Keratinocyte (primary cell): ENCODE measurements around the gene LRRC7. TPM values are rescaled to one million over a fixed set of nuclear protein-coding genes. Genes with fewer than 3 reads are reported as not detected.

Source experiments
- DNase-seq: peaks from one replicate; pipeline ENCODE4 v3.0.0-alpha.2; 2011; ENCODE audit warnings: low read depth, missing footprints, low spot score
- FAIRE-seq: peaks from 2 replicates; lab custom pipeline; 2011; peaks lifted over from hg19 to GRCh38; lab: Jason Lieb, UNC
- H2AFZ ChIP-seq: 2 replicates; pipeline ENCODE4 v1.6.0; 2012; ENCODE audit warnings: low read length, control low read depth, inconsistent platforms; ENCODE audit not compliant: control insufficient read depth
- H3K27ac ChIP-seq: 2 replicates; pipeline ENCODE4 v1.5.1; 2011; ENCODE audit warnings: low read length; ENCODE audit not compliant: control insufficient read depth, insufficient read depth
- H3K27me3 ChIP-seq: 3 replicates; pipeline ENCODE4 v1.6.0; 2011; ENCODE audit warnings: low read length; ENCODE audit not compliant: control insufficient read depth, insufficient read depth; ENCODE audit errors: extremely low read depth
- H3K36me3 ChIP-seq, 2 experiments: 2 replicates in 1 of 2; 3 replicates in 1 of 2; pipeline ENCODE4 v1.5.1; 2011; ENCODE audit warnings: low read length in 2 of 2, mild to moderate bottlenecking in 1 of 2; ENCODE audit not compliant: control insufficient read depth in 2 of 2, insufficient read depth in 2 of 2; ENCODE audit errors: extremely low read depth in 1 of 2
- H3K4me1 ChIP-seq: 3 replicates; pipeline ENCODE4 v1.5.1; 2011; ENCODE audit warnings: low read length; ENCODE audit not compliant: control insufficient read depth, insufficient read depth; ENCODE audit errors: extremely low read depth
- H3K4me2 ChIP-seq: 3 replicates; pipeline ENCODE4 v1.6.0; 2011; ENCODE audit warnings: low read depth, low read length; ENCODE audit not compliant: control insufficient read depth, insufficient read depth; ENCODE audit errors: extremely low read depth
- H3K4me3 ChIP-seq, 3 experiments: fragments of 200-600 bp in 1 of 3; sonication (generic) in 1 of 3; 2 replicates in 2 of 3; 3 replicates in 1 of 3; pipeline ENCODE4 v1.5.1; 2011 to 2016; ENCODE audit warnings: low read length in 3 of 3, mild to moderate bottlenecking in 3 of 3, control low read depth in 2 of 3, inconsistent platforms in 1 of 3, low read depth in 1 of 3, mixed read lengths in 1 of 3, mixed run types in 1 of 3, moderate library complexity in 1 of 3; ENCODE audit not compliant: control insufficient read depth in 2 of 3, insufficient read depth in 2 of 3; ENCODE audit errors: extremely low read depth in 1 of 3
- H3K79me2 ChIP-seq: 2 replicates; pipeline ENCODE4 v1.6.0; 2012; ENCODE audit warnings: low read length; ENCODE audit not compliant: control insufficient read depth, insufficient read depth
- H3K9ac ChIP-seq: 3 replicates; pipeline ENCODE4 v1.6.0; 2011; ENCODE audit warnings: low read length; ENCODE audit not compliant: control insufficient read depth, insufficient read depth; ENCODE audit errors: extremely low read depth
- H3K9me1 ChIP-seq: 3 replicates; pipeline ENCODE4 v1.6.0; 2011; ENCODE audit warnings: low read length; ENCODE audit not compliant: control insufficient read depth, insufficient read depth; ENCODE audit errors: extremely low read depth
- H3K9me3 ChIP-seq: 2 replicates; pipeline ENCODE4 v1.5.1; 2012; ENCODE audit warnings: low read depth, low read length; ENCODE audit not compliant: control insufficient read depth
- H4K20me1 ChIP-seq: 3 replicates; pipeline ENCODE4 v1.6.0; 2011; ENCODE audit warnings: low read length; ENCODE audit not compliant: control insufficient read depth, insufficient read depth; ENCODE audit errors: extremely low read depth
- EZH2 ChIP-seq: IDR thresholded peaks from one replicate; pipeline ENCODE4 v1.6.1; 2012; ENCODE audit warnings: inconsistent platforms, mild to moderate bottlenecking, low read length, moderate library complexity
- dilution Hi-C: fragments of 300-500 bp; cut with MboI; formaldehyde crosslinking; loops from one replicate; pipeline ENCODE4 v1.7.0; 2020; ENCODE audit warnings: low sequenced_read_pairs; ENCODE audit not compliant: extremely low pct_ligation_motif_present
- polyA plus RNA-seq, 5 experiments: library from polyadenylated mRNA; depleted of rRNA in 3 of 5; stranded (reverse) in 3 of 5; stranded (forward) in 1 of 5; unstranded in 1 of 5; fragments of >200 nt; gene quantifications; 1 replicate in 1 of 5; 2 replicates in 3 of 5; 3 replicates in 1 of 5; pipeline versions ENCODE4 v1.2.1 to v1.2.3, GENCODE V29; 2011 to 2012; ENCODE audit warnings: missing spikeins in 2 of 5, low read depth in 1 of 5, low replicate concordance in 1 of 5
- TF ChIP-seq, protein P1 (sequence below), 3 experiments: IDR thresholded peaks in 1 of 3; conservative IDR thresholded peaks in 1 of 3; optimal IDR thresholded peaks in 1 of 3; 2 replicates in 2 of 3; 3 replicates in 1 of 3; pipeline versions ENCODE3 to v1.5.1; 2011; ENCODE audit warnings: low read length in 3 of 3, mild to moderate bottlenecking in 3 of 3, moderate library complexity in 2 of 3, control low read depth in 1 of 3, inconsistent platforms in 1 of 3; ENCODE audit not compliant: insufficient read depth in 2 of 3; ENCODE audit errors: extremely low read depth in 1 of 3

LRRC7 gene
- polyA plus RNA-seq, 1 donor (not counting 4 experiments of a cell fraction or from before 2014, with no cell fraction given), result 0.28 TPM

DNA sequence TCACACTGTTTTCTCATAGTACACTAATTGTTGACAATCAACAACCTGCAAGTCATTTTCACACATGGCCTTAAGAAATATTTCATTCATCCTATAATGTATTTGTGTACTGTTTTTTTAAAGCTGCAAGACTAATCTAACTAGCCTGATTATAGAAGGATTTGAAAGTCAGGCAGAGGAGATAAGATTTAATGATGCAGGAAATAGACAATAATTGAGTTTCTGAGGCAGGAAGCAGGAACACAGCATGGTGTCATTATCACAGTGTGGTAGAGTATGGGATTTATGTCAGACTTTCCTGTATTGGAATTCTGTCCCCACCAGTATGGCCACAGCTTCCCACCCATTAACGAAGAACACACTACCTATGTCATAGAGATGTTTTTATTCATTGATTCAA lies 138.8 kb downstream of the LRRC7 start:
- Histone ChIP-seq H3K27me3 (no peaks in the 10 kb centered on the region), H3K4me2 (no peak overlapping the region), H3K36me3 (no peaks in the 10 kb centered on the region), H3K9me1 (no peaks in the 10 kb centered on the region), H3K79me2 (no peaks in the 10 kb centered on the region), H3K4me3 (no peak overlapping the region), H2AFZ (no peak overlapping the region), H4K20me1 (no peaks in the 10 kb centered on the region), H3K9me3 (no peaks in the 10 kb centered on the region), H3K27ac (no peak overlapping the region), H3K9ac (no peak overlapping the region), H3K4me1 (peaks cover 9% of the 10 kb centered on the region)
- DNase-seq, result no peak
- TF ChIP-seq EZH2, result no peak
- TF ChIP-seq, protein P1, sequence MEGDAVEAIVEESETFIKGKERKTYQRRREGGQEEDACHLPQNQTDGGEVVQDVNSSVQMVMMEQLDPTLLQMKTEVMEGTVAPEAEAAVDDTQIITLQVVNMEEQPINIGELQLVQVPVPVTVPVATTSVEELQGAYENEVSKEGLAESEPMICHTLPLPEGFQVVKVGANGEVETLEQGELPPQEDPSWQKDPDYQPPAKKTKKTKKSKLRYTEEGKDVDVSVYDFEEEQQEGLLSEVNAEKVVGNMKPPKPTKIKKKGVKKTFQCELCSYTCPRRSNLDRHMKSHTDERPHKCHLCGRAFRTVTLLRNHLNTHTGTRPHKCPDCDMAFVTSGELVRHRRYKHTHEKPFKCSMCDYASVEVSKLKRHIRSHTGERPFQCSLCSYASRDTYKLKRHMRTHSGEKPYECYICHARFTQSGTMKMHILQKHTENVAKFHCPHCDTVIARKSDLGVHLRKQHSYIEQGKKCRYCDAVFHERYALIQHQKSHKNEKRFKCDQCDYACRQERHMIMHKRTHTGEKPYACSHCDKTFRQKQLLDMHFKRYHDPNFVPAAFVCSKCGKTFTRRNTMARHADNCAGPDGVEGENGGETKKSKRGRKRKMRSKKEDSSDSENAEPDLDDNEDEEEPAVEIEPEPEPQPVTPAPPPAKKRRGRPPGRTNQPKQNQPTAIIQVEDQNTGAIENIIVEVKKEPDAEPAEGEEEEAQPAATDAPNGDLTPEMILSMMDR (optimal IDR thresholded peaks at IDR 0.05 in 1 of 3, IDR thresholded peaks at IDR 0.05 in 1 of 3, conservative IDR thresholded peaks at IDR 0.05 in 1 of 3; ENCODE audit: extremely low read depth in 1 of 3, insufficient read depth in 2 of 3, low read length in 3 of 3), result no peak
- FAIRE-seq, result no peak
- dilution Hi-C loops, result no loop called here

GRCh38 chr1:69707103-69707502 lies 139.4 kb downstream of the LRRC7 start:
- no peak for FAIRE-seq
- H3K4me3 ChIP-seq, result no peak overlapping the region
- H3K4me1 ChIP-seq, result peaks cover 7% of the 10 kb centered on the region
- no peak overlapping the region for H3K9ac ChIP-seq
- dilution Hi-C loops, result no loop called here
- no peaks in the 10 kb centered on the region for H4K20me1 ChIP-seq
- H3K9me3 ChIP-seq, result no peaks in the 10 kb centered on the region
- H3K36me3 ChIP-seq, result no peaks in the 10 kb centered on the region
- H3K27ac ChIP-seq, result no peak overlapping the region
- no peak for DNase-seq
- no peak for TF ChIP-seq EZH2
- TF ChIP-seq, protein P1 (optimal IDR thresholded peaks at IDR 0.05 in 1 of 3, IDR thresholded peaks at IDR 0.05 in 1 of 3, conservative IDR thresholded peaks at IDR 0.05 in 1 of 3; ENCODE audit: extremely low read depth in 1 of 3, insufficient read depth in 2 of 3, low read length in 3 of 3), result no peak
- no peaks in the 10 kb centered on the region for H3K27me3 ChIP-seq
- no peaks in the 10 kb centered on the region for H3K79me2 ChIP-seq
- H3K9me1 ChIP-seq, result no peaks in the 10 kb centered on the region
- H3K4me2 ChIP-seq, result no peak overlapping the region
- H2AFZ ChIP-seq, result no peak overlapping the region
